H7 (cell line): ENCODE results near the gene PHTF1. TPM values are rescaled to one million over a fixed set of nuclear protein-coding genes. Genes with fewer than 3 reads are reported as not detected.

Experiments
- DNase-seq: peaks from one replicate; pipeline ENCODE4 v3.0.0; 2012
- H3K27me3 ChIP-seq: 2 replicates; pipeline ENCODE4 v1.6.0; 2011; ENCODE audit warnings: mild to moderate bottlenecking, low read length; ENCODE audit not compliant: control insufficient read depth, insufficient read depth
- H3K36me3 ChIP-seq: replicated peaks from 2 replicates; pipeline ENCODE4 v1.5.1; 2011; ENCODE audit warnings: low read length; ENCODE audit not compliant: control insufficient read depth, insufficient read depth
- H3K4me3 ChIP-seq: 2 replicates; pipeline ENCODE4 v1.5.1; 2011; ENCODE audit warnings: low read depth, mild to moderate bottlenecking, control low read depth, low read length, moderate library complexity; ENCODE audit not compliant: insufficient read depth
- total RNA-seq: library from RNA; depleted of rRNA; stranded (reverse); fragments of >200 nt; shearing (Covaris generic); gene quantifications from 2 replicates; pipeline ENCODE4 v1.2.3, GENCODE V29; 2014

Gene PHTF1
- total RNA-seq, 1 experiment from 2014 or later: 27.7 TPM

DNA sequence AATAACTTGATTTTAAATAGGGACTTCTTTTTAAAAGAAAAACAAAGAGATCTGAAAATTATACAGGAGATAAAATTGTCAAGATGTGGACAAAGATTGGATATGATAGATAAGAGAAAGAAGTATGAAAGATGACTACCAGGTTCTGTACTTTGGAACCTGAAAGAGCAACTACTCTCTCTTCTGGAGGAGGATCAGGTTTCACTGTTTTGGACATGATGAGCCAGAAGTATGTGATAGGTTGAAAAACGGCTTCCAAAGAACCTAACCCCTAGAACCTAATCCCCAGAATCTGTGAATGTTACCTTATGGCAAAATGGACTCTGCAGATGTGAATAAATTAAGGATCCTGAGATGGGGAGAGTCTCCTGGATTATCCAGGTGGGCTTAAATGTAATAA lies 26.8 kb upstream of the PHTF1 start:
- no peaks in the 10 kb centered on the region for H3K36me3 ChIP-seq
- H3K27me3 ChIP-seq: no peaks in the 10 kb centered on the region
- H3K4me3 ChIP-seq: no peak overlapping the region
- DNase-seq: no peak

DNA sequence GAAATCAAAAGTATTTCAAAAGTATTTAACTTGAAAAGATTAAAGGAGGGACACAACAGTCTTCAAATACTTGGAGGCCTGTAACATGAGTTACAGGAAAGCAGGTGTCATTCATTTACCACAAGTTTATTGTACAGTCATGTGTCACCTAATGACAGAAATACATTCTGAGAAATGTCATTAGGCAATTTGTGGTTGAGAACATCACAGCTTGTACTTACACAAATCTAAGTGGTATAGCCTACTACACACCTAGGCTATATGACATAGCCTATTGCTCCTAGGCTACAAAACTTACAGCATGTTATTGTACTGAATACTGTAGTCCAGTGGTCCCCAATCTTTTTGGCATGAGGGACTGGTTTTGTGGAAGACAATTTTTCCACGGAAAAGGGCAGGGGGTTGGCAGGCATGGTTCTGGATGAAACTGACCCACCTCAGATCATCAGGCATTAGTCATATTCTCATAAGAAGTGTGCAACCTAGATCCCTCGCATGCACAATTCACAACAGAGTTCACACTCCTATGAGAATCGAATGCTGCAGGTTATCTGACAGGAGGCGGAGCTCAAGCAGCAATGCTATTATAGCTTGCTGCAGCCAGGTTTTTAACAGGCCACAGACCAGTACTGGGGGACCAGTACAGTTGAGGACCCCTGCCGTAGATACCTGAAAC lies 25.0 kb upstream of the PHTF1 start:
- Histone ChIP-seq H3K36me3 (no peaks in the 10 kb centered on the region), H3K4me3 (no peak overlapping the region), H3K27me3 (no peaks in the 10 kb centered on the region)
- no peak for DNase-seq

DNA sequence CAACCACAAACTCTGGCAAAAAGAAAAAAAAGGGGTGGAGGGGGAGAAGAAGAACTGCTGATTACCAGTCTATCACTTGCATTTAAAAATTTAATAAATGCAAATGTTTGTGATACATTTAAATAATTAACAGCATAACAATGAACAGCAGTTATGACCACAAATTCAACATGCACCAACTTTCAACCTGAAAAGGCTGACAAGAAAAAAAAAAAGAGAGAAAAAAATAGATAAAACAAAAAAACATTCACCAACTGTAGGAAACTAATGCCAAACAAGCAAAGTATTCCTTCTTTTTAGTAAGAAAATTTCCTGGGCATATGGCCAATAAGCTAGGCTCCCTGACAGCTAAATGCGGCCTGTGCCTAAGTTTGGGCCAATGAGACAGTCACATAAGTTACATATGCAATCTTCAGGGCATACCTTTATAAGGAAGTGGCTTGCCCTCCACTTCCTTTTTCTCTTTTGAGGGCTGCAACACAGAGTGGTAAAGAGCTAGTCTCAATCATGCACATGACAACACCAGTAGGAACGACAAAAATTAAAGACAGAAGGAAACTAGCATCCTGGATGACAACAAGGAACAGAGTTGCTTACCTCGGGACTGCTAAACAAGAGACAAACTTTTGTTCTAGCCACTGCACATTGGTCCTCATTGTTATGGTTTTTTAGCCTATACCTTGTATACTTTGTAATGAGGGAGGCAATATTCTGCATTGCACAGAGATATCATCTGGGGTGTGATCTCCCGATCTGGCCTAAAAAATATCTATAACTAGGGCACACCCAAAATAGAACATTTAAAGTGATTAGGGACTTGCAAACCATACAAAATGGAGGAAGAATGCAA lies 24.2 kb upstream of the PHTF1 start:
- Histone ChIP-seq H3K36me3 (no peaks in the 10 kb centered on the region), H3K4me3 (no peak overlapping the region), H3K27me3 (no peaks in the 10 kb centered on the region)
- DNase-seq: no peak

DNA sequence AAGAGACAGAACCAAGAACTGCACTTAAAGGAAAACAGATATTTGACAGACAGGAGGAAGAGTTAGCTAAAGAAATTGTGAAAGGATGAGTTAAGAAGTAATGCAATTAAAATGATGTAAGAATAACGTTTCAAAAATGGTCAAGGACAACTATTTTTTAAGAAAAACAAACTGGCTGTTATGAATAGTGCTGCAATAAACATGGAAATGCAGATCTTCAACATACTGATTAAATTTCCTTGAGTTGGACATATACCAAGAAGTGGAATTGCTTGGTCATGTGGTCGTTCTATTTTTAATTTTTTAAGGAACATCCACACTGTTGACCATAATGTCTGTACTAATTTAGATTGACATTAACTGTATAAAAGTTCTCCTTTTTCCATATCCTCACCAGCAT lies 23.1 kb upstream of the PHTF1 start:
- Histone ChIP-seq H3K4me3 (no peak overlapping the region), H3K27me3 (no peaks in the 10 kb centered on the region), H3K36me3 (no peaks in the 10 kb centered on the region)
- DNase-seq: no peak

DNA sequence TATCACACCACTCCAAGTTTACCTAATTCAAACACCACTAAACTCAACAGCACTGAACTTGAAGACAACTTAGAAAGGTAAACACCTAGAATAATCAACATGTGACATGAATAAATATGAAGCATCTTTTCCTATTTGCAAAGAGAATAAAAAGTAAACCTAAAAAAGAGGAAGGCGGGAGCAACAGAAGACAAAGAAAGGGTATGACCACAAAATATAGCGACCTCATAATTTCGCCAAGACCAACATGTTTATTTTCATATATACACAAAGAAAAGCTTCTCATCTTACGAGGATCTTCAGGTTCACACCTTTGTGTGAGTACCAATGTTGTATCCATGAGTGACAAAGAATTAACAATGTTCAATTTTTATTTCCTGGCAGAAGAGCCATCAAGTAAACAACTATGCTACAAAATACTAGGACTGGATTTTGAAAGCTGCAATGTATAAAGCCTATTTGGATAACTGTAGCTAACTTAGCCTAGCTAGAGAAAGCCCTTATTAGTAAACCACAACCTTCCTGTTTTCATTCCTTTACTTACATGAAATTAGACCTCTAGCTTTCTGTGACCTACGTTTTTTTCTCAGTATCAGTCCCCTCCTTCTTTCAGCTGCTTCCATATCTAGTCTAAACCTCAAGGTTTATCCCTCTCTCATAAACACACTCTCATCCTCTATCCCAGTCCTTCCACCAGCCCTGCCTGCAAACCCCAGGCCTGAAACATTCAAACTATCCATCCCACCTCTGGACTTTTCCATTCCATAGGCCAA lies 21.3 kb upstream of the PHTF1 start:
- peaks cover 1% of the 10 kb centered on the region; the same call in 1 of the 2 replicates for H3K36me3 ChIP-seq
- H3K27me3 ChIP-seq: no peaks in the 10 kb centered on the region
- H3K4me3 ChIP-seq: no peak overlapping the region
- DNase-seq: no peak

DNA sequence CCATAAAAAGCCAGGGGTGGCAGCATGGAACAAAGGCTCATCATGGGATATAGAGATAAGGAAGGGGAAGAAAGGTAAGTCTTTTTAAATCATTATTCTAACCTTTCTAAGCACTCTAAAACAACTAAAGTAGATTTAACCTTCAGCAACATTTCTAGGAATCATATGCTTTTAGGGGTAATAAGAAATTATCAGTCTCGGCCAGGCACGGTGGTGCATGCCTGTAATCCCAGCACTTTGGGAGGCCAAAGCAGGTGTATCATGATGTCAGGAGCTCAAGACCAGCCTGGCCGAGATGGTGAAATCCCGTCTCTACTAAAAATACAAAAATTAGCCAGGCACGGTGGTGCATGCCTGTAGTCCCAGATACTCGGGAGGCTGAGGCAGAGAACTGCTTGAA lies 20.3 kb upstream of the PHTF1 start:
- Histone ChIP-seq H3K27me3 (no peaks in the 10 kb centered on the region), H3K36me3 (peaks cover 1% of the 10 kb centered on the region; the same call in 1 of the 2 replicates), H3K4me3 (no peak overlapping the region)
- no peak for DNase-seq

DNA sequence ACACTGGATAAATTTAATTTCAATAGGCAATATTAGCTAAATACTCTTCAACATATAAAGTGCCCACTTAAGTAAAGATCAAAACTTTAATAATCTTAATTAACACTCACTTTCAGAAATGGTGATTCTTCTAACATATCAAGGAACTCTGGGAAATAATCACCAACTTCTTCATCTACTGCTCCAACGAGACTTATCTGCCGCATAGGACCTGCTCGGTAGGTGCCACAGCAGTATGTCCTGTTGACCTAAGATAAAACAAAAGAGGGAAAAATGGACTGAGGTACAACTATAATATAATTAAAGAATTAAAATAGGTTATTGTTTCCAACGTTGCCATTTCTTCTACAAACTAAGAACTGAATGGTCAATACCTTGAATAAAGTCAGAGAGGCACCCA lies 18.3 kb upstream of the PHTF1 start:
- Histone ChIP-seq H3K4me3 (no peak overlapping the region), H3K27me3 (no peaks in the 10 kb centered on the region), H3K36me3 (peaks cover 1% of the 10 kb centered on the region; the same call in 1 of the 2 replicates)
- no peak for DNase-seq

DNA sequence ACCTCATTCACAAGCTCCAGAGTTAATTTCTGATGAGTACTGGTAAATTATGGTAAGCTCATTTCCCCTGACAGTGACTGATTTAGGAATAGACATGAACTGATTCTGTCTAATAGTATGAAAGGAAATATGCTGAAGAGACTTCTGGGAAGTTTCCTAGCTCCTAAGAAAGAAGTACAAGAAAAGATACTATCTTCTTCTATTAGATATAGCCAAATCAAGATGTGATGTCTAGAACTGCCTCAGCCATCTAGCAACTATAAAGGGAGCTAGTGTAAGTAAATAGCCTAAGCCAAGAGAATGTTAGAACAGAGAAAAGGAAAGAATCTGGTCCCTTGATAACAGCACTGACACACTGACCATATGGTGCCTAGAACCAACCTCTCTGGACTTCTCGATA lies 10.7 kb upstream of the PHTF1 start:
- Histone ChIP-seq H3K4me3 (no peak overlapping the region), H3K36me3 (peaks cover 3% of the 10 kb centered on the region)

DNA sequence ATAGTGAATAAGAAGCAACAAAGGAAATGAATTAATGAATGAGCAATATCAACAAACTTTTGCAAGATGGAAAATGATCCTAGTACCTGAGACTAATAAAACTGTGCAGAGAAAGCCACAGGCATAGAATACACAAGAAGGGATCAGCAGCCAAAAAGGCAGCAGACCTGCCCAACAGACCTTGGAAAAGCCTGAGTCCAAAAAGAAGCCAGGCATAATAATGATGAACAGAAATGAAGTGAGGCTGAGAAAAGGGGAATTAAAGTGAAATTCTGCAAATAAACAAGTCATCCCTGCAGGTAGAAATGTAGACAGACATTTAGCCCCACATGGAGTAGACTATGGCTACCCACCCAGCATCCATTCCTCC lies 10.3 kb upstream of the PHTF1 start:
- peaks cover 3% of the 10 kb centered on the region for H3K36me3 ChIP-seq
- DNase-seq: no peak
- no peaks in the 10 kb centered on the region for H3K27me3 ChIP-seq
- H3K4me3 ChIP-seq: no peak overlapping the region

More for the DNA sequence above, 10.7 kb upstream of the PHTF1 start:
- H3K27me3 ChIP-seq: no peaks in the 10 kb centered on the region
- DNase-seq: no peak

DNA sequence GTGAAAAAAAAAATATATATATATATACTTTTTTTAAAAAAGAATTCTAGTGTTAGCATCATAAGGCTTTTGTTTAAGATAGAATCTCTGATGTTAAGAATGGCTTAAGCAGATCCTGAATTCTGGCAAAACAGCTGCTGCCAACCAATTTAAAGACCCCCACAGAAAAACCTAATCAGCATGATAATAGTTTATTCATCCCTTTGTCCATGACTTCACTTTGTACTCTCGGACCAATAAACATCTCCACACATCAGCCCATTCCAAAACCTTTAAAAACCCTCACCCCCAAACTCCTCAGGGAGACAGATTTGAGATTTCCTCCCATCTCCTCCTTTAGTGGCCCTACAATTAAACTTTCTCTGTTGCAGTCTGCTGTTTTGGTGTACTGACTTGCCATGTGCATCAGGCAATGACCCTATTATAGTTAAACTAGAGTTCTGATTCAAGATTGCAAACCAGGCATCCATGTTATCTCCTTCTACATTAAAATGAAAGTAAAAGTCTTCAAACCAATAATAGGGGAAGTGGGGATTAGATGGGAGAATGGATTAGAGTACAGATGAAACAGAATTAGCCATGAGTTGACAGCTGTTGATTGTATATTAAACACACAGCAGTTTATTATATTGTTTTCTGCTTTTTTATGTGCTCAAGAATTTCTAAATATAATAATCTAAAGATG lies 9.8 kb upstream of the PHTF1 start:
- no peak overlapping the region for H3K4me3 ChIP-seq
- no peak for DNase-seq
- no peaks in the 10 kb centered on the region for H3K27me3 ChIP-seq
- H3K36me3 ChIP-seq: peaks cover 3% of the 10 kb centered on the region

DNA sequence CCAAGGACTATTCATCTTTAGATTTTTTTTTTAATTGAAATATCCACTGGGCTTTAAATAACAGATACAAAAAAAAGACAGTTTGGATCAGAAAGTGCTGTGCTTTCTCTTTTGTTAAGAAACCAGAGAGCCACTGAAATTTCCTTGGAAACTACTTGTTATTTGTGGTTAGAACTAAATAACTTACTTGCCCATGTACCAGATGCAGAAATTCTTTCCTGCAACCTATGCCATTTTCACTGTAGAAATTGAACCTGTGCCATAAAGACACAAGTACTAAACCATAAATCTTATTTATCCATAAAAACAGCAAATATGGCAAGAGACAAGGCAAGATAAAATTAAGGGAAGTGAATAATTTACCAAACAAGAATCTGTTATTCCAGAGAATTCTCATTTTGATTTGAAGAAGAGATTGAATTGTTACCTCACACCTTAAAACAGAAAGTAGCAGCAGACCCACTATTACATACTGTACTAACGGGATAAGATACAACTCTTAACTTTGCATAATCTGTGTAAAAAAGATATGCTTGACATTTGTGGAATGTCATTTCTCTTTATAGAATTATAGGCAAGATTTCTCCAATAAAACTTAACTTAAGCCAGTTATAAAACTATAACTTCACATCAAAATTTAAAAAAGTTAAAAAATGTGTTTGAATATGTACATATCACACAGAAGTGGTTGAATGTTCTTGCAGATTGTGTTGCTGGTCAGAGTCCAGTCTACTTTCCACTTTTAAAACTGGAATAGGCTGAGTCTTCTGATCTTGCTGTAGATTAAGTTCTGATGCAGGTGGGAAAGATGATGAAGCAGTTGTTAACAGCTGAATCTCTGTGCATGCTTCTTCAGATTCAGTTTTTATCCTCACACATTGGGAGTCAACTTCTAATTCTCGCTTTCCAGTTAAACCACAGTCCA lies 6.3 kb upstream of the PHTF1 start:
- H3K4me3 ChIP-seq: no peak overlapping the region
- H3K27me3 ChIP-seq: no peaks in the 10 kb centered on the region
- no peak for DNase-seq
- peaks cover 3% of the 10 kb centered on the region for H3K36me3 ChIP-seq

DNA sequence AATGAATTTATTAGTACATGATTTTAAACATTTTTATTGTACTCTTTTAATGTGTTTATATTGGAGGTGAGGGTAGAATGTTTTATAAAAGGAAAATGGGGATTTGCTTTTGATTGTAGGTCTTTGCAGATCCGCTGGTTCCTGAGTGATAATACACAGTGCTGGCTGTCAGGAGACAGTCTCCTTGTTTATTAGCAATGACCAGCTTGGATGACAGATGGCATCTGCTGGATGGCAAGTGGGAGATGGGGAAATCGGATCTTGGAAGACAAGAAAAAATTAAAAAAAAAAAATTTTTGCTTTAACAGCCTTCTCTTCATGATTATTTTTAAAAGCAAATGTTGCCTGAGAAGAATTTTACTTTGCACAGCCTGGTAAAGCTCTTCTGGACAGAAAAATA lies 4.4 kb upstream of the PHTF1 start:
- no peaks in the 10 kb centered on the region for H3K27me3 ChIP-seq
- DNase-seq: no peak
- H3K4me3 ChIP-seq: no peak overlapping the region
- peaks cover 3% of the 10 kb centered on the region for H3K36me3 ChIP-seq

DNA sequence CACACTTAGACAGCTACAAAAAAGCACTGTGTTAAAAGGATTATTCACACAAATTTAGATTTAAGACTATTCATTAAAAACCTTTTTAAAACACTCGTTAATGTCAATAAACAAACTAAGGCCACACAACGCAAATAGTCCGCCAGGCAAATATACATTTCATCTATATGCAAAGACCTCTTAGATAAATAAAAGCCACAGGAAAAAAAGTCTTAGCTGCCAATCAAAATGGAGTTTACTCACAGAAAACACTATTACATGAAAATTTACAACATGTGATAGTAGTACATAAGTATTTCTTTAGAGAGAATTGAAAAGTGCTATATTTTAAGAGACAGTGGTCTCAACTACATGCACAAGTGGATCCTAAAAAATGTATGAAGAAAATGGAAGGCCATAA lies 2.7 kb upstream of the PHTF1 start:
- H3K4me3 ChIP-seq: no peak overlapping the region
- H3K27me3 ChIP-seq: no peaks in the 10 kb centered on the region

More for the DNA sequence above, 2.7 kb upstream of the PHTF1 start:
- H3K36me3 ChIP-seq: peaks cover 3% of the 10 kb centered on the region
- no peak for DNase-seq
